ENCODE measurements around the gene AFG1L. TPM values are rescaled to one million over a fixed set of nuclear protein-coding genes. Genes with fewer than 3 reads are reported as not detected.

AFG1L gene
- total RNA-seq, 1 experiment from 2014 or later = 8.2 TPM

DNA sequence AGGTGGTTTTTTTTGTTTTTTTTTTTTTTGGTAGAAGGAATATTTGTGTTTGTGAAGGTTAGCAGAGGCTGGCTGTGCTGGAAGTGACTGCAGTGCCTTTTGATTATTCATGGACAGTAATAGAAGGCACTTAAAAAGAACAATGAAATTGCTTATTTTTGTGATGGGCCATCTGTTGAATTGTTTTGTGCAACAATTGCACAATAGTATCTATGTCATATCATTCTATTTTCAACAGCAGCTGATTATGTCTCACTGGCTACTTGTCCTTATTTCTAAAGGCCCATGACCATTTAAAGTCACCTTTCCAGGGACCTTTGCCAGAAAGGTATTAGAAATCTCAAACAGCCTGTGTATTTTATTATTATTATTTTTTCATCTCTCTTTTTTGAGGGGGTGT is 70.6 kb downstream of the AFG1L start:
- TF ChIP-seq, protein P1, sequence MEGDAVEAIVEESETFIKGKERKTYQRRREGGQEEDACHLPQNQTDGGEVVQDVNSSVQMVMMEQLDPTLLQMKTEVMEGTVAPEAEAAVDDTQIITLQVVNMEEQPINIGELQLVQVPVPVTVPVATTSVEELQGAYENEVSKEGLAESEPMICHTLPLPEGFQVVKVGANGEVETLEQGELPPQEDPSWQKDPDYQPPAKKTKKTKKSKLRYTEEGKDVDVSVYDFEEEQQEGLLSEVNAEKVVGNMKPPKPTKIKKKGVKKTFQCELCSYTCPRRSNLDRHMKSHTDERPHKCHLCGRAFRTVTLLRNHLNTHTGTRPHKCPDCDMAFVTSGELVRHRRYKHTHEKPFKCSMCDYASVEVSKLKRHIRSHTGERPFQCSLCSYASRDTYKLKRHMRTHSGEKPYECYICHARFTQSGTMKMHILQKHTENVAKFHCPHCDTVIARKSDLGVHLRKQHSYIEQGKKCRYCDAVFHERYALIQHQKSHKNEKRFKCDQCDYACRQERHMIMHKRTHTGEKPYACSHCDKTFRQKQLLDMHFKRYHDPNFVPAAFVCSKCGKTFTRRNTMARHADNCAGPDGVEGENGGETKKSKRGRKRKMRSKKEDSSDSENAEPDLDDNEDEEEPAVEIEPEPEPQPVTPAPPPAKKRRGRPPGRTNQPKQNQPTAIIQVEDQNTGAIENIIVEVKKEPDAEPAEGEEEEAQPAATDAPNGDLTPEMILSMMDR (IDR thresholded peaks at IDR 0.05; ENCODE audit: unreplicated experiment) = no peak
- intact Hi-C loops (cut with micrococcal nuclease) = no loop called here
- H3K4me3 Mint-ChIP-seq (ENCODE audit: unreplicated experiment) = no peak overlapping the region
- H3K9me3 Mint-ChIP-seq (ENCODE audit: unreplicated experiment) = no peaks in the 10 kb centered on the region
- DNase-seq (ENCODE audit: unreplicated experiment) = peak; percentile 4
- no peak overlapping the region for H3K27ac Mint-ChIP-seq (ENCODE audit: low read depth, unreplicated experiment)
- H3K27me3 Mint-ChIP-seq (ENCODE audit: insufficient read depth, unreplicated experiment) = no peaks in the 10 kb centered on the region
- POLR2A ChIA-PET = no interaction called here
- BruUV-seq (replicated peaks) = no TSS peak
- H3K4me1 Mint-ChIP-seq (ENCODE audit: insufficient read depth, unreplicated experiment) = peaks cover 5% of the 10 kb centered on the region
- CTCF ChIA-PET = interaction anchor here (0.6 kb wide), 1 partner anchor 119 kb away, joined by 3 read pairs; no protein-coding TSS in a partner anchor
- H3K36me3 Mint-ChIP-seq (ENCODE audit: insufficient read depth, unreplicated experiment) = no peaks in the 10 kb centered on the region

DNA sequence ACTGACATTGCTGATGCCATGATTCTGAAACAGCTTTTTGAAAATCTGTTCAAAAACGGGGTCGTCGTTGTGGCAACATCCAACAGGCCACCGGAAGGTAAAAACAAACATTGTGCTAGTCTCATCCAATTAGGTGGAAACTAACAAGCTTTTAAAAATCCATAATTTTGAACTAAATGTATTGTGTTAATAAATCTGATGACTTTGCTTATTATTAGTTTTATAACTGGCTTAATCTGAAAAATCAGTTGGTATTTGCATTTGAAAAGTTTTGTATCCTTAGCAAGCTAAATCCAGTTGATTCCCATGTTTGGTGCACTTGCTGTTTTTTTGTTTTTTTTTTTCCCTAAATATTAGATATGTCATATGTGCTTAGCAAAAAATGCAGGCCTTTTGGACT is 71.4 kb downstream of the AFG1L start:
- H3K36me3 Mint-ChIP-seq (ENCODE audit: insufficient read depth, unreplicated experiment) = no peaks in the 10 kb centered on the region
- intact Hi-C loops (cut with micrococcal nuclease) = no loop called here
- CTCF ChIA-PET = no interaction called here
- H3K27ac Mint-ChIP-seq (ENCODE audit: low read depth, unreplicated experiment) = no peak overlapping the region
- DNase-seq (ENCODE audit: unreplicated experiment) = no peak
- BruUV-seq (replicated peaks) = no TSS peak
- TF ChIP-seq, protein P1 (IDR thresholded peaks at IDR 0.05; ENCODE audit: unreplicated experiment) = no peak
- peaks cover 5% of the 10 kb centered on the region for H3K4me1 Mint-ChIP-seq (ENCODE audit: insufficient read depth, unreplicated experiment)
- no peak overlapping the region for H3K4me3 Mint-ChIP-seq (ENCODE audit: unreplicated experiment)
- no peaks in the 10 kb centered on the region for H3K27me3 Mint-ChIP-seq (ENCODE audit: insufficient read depth, unreplicated experiment)
- POLR2A ChIA-PET = no interaction called here
- H3K9me3 Mint-ChIP-seq (ENCODE audit: unreplicated experiment) = no peaks in the 10 kb centered on the region

DNA sequence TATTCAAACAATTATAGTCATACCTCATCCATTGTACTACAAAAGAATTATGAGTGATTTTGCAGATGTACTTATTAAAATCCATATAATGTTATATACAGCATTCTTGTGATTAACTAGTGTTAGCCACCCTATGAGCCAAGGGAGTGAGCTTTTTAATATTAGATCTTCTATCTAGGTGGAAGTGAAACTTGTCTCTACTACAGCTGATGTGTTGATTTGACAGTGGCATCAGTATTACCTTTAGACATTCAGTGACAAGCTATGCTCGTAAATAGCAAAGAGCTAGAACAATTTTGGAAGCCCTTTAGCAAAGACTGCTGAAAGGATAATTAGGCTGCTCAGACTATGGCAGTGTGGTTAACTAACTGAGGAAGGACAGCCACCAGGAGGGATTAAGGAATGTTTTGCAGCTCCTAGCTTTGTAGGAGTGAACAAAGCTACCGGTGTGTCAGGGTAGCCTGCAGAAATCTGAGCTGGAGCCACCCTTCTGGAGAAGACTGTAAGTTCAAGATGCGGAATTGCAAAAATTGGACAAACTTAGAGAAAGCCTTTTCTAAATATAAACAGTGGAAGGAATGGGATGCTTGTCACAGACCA is 73.7 kb downstream of the AFG1L start:
- no peak for DNase-seq (ENCODE audit: unreplicated experiment)
- Mint-ChIP-seq H3K4me1 (ENCODE audit: insufficient read depth, unreplicated experiment) (peaks cover 5% of the 10 kb centered on the region), H3K27me3 (ENCODE audit: insufficient read depth, unreplicated experiment) (no peaks in the 10 kb centered on the region), H3K27ac (ENCODE audit: low read depth, unreplicated experiment) (no peak overlapping the region), H3K4me3 (ENCODE audit: unreplicated experiment) (no peak overlapping the region), H3K9me3 (ENCODE audit: unreplicated experiment) (no peaks in the 10 kb centered on the region), H3K36me3 (ENCODE audit: insufficient read depth, unreplicated experiment) (no peaks in the 10 kb centered on the region)
- ChIA-PET CTCF (interaction anchor here (0.6 to 1.2 kb wide), 4 partner anchors 23 to 124 kb away, joined by 3 to 4 read pairs (median 4); partner anchors contain the start of gene AFG1L), POLR2A (no interaction called here)
- TF ChIP-seq, protein P1 (IDR thresholded peaks at IDR 0.05; ENCODE audit: unreplicated experiment) = no peak
- intact Hi-C loops (cut with micrococcal nuclease) = no loop called here
- BruUV-seq (replicated peaks) = no TSS peak

DNA sequence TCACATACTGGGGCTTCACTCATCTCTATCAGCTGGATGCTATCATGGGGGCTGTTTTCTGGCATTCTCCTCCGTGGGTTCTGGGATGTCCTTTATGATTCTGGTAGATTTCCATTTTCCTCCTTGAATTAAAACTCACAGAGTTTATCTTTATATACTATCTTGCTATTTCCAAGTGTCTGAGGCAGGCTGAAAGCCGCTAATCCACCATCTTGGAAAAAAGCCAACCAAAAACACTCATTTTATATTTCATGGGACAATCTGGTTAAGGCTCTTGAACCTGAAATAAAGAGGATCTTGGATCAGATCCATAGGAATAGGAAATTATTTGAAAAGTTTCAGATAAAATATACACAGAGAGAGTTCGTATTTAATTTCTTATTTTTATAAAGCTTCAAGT is 86.0 kb downstream of the AFG1L start:
- H3K27ac Mint-ChIP-seq (ENCODE audit: low read depth, unreplicated experiment) = no peak overlapping the region
- DNase-seq (ENCODE audit: unreplicated experiment) = no peak
- H3K4me1 Mint-ChIP-seq (ENCODE audit: insufficient read depth, unreplicated experiment) = peaks cover 7% of the 10 kb centered on the region
- POLR2A ChIA-PET = interaction anchor here (1.4 kb wide), 1 partner anchor 121 kb away, joined by 3 read pairs; no protein-coding TSS in a partner anchor
- TF ChIP-seq, protein P1 (IDR thresholded peaks at IDR 0.05; ENCODE audit: unreplicated experiment) = no peak
- no TSS peak for BruUV-seq (replicated peaks)
- no peak overlapping the region for H3K4me3 Mint-ChIP-seq (ENCODE audit: unreplicated experiment)
- intact Hi-C loops (cut with micrococcal nuclease) = no loop called here
- CTCF ChIA-PET = no interaction called here
- H3K27me3 Mint-ChIP-seq (ENCODE audit: insufficient read depth, unreplicated experiment) = no peaks in the 10 kb centered on the region
- no peaks in the 10 kb centered on the region for H3K9me3 Mint-ChIP-seq (ENCODE audit: unreplicated experiment)
- H3K36me3 Mint-ChIP-seq (ENCODE audit: insufficient read depth, unreplicated experiment) = no peaks in the 10 kb centered on the region

All from MCF 10A (cell line).